Measurements from ENCODE around the gene CHST5.

CHST5 gene

GRCh38 chr16:75565640-75566039 is 29.7 kb upstream of the CHST5 start:
- peaks cover 37% of the 10 kb centered on the region for H3K79me2 ChIP-seq
- peak overlapping the region; percentile 85 for H2AFZ ChIP-seq
- TF ChIP-seq CTCF (IDR thresholded peaks at IDR 0.05) = no peak
- H3K4me2 ChIP-seq (ENCODE audit: low read length) = peak overlapping the region; percentile 70
- no peaks in the 10 kb centered on the region for H3K36me3 ChIP-seq (ENCODE audit: control insufficient read depth, insufficient read depth, low read length)
- H3K9ac ChIP-seq = peak overlapping the region; percentile 56
- no peaks in the 10 kb centered on the region for H3K27me3 ChIP-seq (ENCODE audit: control insufficient read depth, insufficient read depth, low read length)
- peak overlapping the region; percentile 94 for H3K4me3 ChIP-seq (ENCODE audit: low read depth, low read length)
- peak overlapping the region; percentile 59 for H3K27ac ChIP-seq
- H3K9me3 ChIP-seq (ENCODE audit: control insufficient read depth, low read length) = no peaks in the 10 kb centered on the region
- no peaks in the 10 kb centered on the region for H3K4me1 ChIP-seq

GRCh38 chr16:75559564-75560372 is 23.9 kb upstream of the CHST5 start:
- Histone ChIP-seq H3K9ac (no peak overlapping the region), H3K4me1 (no peaks in the 10 kb centered on the region), H3K36me3 (ENCODE audit: control insufficient read depth, insufficient read depth, low read length) (no peaks in the 10 kb centered on the region), H3K4me2 (ENCODE audit: low read length) (no peak overlapping the region), H2AFZ (peak overlapping the region; percentile 51), H3K79me2 (no peaks in the 10 kb centered on the region), H3K27ac (no peak overlapping the region), H3K4me3 (ENCODE audit: low read depth, low read length) (no peak overlapping the region), H3K27me3 (ENCODE audit: control insufficient read depth, insufficient read depth, low read length) (no peaks in the 10 kb centered on the region), H3K9me3 (ENCODE audit: control insufficient read depth, low read length) (no peaks in the 10 kb centered on the region)
- no peak for TF ChIP-seq CTCF (IDR thresholded peaks at IDR 0.05)

GRCh38 chr16:75558846-75559401 is 23.0 kb upstream of the CHST5 start:
- TF ChIP-seq CTCF (IDR thresholded peaks at IDR 0.05) = no peak
- H3K27me3 ChIP-seq (ENCODE audit: control insufficient read depth, insufficient read depth, low read length) = no peaks in the 10 kb centered on the region
- H3K9me3 ChIP-seq (ENCODE audit: control insufficient read depth, low read length) = no peaks in the 10 kb centered on the region
- H3K79me2 ChIP-seq = peaks cover 3% of the 10 kb centered on the region
- H3K9ac ChIP-seq = no peak overlapping the region
- H3K4me3 ChIP-seq (ENCODE audit: low read depth, low read length) = no peak overlapping the region
- H3K4me1 ChIP-seq = no peaks in the 10 kb centered on the region
- no peak overlapping the region for H3K27ac ChIP-seq
- H3K4me2 ChIP-seq (ENCODE audit: low read length) = no peak overlapping the region
- no peak overlapping the region for H2AFZ ChIP-seq
- no peaks in the 10 kb centered on the region for H3K36me3 ChIP-seq (ENCODE audit: control insufficient read depth, insufficient read depth, low read length)

GRCh38 chr16:75556431-75556950 is 20.6 kb upstream of the CHST5 start:
- H3K27ac ChIP-seq = peak overlapping the region; percentile 70
- no peaks in the 10 kb centered on the region for H3K27me3 ChIP-seq (ENCODE audit: control insufficient read depth, insufficient read depth, low read length)
- peak overlapping the region; percentile 73 for H3K4me3 ChIP-seq (ENCODE audit: low read depth, low read length)
- H3K36me3 ChIP-seq (ENCODE audit: control insufficient read depth, insufficient read depth, low read length) = no peaks in the 10 kb centered on the region
- H3K9ac ChIP-seq = no peak overlapping the region
- H3K4me2 ChIP-seq (ENCODE audit: low read length) = peak overlapping the region; percentile 95
- H2AFZ ChIP-seq = peak overlapping the region; percentile 75
- no peak for TF ChIP-seq CTCF (IDR thresholded peaks at IDR 0.05)
- no peaks in the 10 kb centered on the region for H3K4me1 ChIP-seq
- H3K79me2 ChIP-seq = peaks cover 10% of the 10 kb centered on the region
- H3K9me3 ChIP-seq (ENCODE audit: control insufficient read depth, low read length) = no peaks in the 10 kb centered on the region
